VCaP (cell line): ENCODE measurements around the gene CMIP.

Experiments
- H3K27ac ChIP-seq: fragments of 450-650 bp; 2 replicates; pipeline ENCODE4 v1.5.1; 2017
- TF ChIP-seq, protein P1 (sequence below): fragments of 450-650 bp; conservative IDR thresholded peaks from 2 replicates; pipeline ENCODE4 v1.5.1; 2017; ENCODE audit warnings: mild to moderate bottlenecking, moderate library complexity

CMIP gene

DNA sequence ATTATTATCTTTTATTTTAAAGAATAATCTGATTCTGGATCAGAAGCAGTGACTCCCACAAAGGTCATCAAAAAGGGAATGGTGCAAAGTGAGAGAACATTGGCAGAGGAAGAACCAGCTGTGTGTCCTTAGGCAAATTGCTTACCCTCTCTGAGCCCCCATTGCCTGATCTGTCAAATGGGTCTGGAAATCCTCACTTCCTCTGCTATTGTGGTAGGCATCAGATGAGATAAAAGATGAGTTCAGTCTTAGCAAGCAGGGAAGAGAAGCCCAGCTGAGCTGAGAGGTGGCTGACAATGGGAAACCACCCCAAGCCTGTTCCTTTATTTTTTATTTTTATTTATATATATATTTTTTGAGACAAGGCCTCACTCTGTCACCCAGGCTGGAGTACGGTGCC lies 310.2 kb downstream of the CMIP start:
- no peak overlapping the region for H3K27ac ChIP-seq
- TF ChIP-seq, protein P1, sequence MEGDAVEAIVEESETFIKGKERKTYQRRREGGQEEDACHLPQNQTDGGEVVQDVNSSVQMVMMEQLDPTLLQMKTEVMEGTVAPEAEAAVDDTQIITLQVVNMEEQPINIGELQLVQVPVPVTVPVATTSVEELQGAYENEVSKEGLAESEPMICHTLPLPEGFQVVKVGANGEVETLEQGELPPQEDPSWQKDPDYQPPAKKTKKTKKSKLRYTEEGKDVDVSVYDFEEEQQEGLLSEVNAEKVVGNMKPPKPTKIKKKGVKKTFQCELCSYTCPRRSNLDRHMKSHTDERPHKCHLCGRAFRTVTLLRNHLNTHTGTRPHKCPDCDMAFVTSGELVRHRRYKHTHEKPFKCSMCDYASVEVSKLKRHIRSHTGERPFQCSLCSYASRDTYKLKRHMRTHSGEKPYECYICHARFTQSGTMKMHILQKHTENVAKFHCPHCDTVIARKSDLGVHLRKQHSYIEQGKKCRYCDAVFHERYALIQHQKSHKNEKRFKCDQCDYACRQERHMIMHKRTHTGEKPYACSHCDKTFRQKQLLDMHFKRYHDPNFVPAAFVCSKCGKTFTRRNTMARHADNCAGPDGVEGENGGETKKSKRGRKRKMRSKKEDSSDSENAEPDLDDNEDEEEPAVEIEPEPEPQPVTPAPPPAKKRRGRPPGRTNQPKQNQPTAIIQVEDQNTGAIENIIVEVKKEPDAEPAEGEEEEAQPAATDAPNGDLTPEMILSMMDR, result no peak

DNA sequence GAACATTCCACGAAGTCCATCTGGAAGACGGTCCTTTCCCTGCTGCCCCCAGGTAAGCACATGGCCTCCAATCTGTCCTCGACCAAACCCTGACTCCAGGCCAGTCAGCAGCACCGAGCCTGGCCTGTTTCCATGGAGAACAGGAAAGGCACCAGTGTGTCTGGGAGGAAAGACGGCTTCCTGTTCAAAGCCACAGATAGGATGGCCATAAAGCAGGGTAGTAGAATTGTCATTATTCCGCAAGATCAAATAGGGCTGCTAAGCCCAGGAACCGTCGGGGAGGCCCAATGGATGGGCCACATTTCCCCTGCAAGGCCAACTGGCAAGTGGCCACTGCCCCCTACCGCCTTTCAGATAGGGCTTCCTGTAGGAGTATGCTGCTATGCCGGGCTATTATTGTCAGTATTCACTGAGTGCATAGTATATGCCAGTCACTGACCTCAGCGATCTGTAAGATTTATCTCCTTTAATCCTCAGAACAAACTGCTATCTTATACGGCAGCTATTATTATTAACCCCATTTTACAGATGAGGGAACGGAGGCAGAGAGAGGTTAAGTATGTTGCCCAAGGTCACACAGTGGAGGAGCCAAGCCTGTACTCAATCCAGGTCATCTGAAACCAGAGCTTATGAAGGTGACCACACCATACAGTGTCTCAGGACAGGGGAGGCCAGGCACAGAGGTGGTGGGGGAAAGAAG lies 311.5 kb downstream of the CMIP start:
- TF ChIP-seq, protein P1, result no peak
- no peak overlapping the region for H3K27ac ChIP-seq

DNA sequence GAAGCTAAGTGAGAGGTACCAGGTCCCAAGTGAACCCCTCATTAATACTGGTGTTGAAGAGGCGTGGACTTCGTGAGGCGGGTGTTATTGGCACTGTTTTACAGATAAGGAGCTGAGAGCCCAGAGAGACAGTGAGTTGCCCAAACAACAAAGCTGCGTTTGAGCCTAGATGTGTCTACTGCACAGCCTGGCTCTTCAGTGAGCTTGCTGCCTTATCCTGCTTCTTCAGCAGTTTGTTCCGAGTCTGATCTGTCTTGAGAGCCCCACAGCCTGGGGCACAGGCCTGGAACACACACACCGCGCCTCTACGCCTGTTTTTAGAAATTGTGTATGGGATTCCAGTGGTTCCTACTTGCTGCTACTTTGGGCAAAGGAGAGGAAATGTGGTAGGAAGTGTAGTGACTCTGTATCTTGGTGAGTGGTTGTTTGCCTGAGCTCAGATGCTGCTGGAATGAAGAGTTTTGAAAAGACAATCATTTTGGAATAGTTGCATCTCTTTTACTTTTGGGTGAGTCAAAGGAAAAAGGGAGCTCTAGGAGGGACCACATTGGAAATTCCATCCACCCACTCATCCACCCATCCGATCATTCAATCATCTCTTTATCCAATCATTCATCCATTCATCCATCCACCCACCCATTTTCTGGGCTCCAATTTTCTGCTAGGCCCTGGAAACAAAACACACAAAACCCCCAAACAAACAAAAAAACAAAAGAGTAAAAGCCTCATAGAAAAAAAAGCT lies 312.2 kb downstream of the CMIP start:
- no peak overlapping the region for H3K27ac ChIP-seq
- TF ChIP-seq, protein P1, result no peak

DNA sequence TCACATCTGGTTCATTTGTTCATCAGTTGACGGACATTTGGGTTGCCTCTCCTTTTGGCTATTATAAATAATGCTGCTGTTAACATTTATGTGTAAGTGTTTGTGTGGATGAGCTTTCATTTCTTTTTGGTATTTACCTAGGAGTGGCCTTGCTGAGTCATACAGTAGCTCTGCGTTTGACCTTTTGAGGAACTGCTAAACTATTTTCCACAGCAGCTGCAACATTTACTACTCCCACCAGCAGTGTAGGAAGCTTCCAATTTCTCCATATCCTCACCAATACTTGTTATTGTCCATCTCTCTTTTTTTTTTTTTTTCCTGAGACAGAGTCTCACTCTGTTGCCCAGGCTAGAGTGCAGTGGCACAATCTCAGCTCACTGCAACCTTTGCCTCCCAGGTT lies 313.8 kb downstream of the CMIP start:
- TF ChIP-seq, protein P1, result no peak

More for the DNA sequence above, 313.8 kb downstream of the CMIP start:
- H3K27ac ChIP-seq, result no peak overlapping the region
